ENCODE results near the gene VTI1A. TPM values are rescaled to one million over a fixed set of nuclear protein-coding genes. Genes with fewer than 3 reads are reported as not detected.

The VTI1A gene
- total RNA-seq, 2 donors from 2014 or later = 34.1 to 38.6 TPM

DNA sequence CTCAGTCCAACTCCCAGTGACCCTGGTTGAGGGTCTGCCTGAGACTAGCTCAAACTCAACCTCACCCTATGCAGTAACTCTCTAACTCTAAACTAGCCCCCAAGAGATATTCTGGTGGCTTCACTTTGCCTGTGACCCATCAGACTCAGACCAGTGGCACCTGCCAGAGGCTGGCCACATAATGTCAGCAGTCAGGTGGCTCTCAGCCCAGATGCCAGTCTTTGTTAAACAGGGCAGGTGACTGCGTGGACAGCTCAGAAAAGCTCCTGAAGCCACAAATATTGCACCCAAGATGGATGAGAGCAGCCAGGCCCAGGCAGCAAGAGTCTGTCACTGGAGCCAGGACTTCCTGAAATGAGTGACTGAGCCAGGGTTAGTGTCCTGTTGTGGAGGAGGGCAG is 373.3 kb downstream of the VTI1A start:
- Histone ChIP-seq H3K36me3 (no peaks in the 10 kb centered on the region), H3K27me3 (no peaks in the 10 kb centered on the region), H3K4me1 (no peaks in the 10 kb centered on the region), H3K27ac (no peak overlapping the region), H3K9ac (ENCODE audit: low read depth in 2 of 2, low read length in 2 of 2) (no peak overlapping the region), H3K9me3 (no peaks in the 10 kb centered on the region), H3K4me3 (no peak overlapping the region)
- no peak for DNase-seq
- intact Hi-C loops (cut with DNase I) = no loop called here
- TF ChIP-seq, protein P1, sequence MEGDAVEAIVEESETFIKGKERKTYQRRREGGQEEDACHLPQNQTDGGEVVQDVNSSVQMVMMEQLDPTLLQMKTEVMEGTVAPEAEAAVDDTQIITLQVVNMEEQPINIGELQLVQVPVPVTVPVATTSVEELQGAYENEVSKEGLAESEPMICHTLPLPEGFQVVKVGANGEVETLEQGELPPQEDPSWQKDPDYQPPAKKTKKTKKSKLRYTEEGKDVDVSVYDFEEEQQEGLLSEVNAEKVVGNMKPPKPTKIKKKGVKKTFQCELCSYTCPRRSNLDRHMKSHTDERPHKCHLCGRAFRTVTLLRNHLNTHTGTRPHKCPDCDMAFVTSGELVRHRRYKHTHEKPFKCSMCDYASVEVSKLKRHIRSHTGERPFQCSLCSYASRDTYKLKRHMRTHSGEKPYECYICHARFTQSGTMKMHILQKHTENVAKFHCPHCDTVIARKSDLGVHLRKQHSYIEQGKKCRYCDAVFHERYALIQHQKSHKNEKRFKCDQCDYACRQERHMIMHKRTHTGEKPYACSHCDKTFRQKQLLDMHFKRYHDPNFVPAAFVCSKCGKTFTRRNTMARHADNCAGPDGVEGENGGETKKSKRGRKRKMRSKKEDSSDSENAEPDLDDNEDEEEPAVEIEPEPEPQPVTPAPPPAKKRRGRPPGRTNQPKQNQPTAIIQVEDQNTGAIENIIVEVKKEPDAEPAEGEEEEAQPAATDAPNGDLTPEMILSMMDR (IDR thresholded peaks at IDR 0.05) = no peak

DNA sequence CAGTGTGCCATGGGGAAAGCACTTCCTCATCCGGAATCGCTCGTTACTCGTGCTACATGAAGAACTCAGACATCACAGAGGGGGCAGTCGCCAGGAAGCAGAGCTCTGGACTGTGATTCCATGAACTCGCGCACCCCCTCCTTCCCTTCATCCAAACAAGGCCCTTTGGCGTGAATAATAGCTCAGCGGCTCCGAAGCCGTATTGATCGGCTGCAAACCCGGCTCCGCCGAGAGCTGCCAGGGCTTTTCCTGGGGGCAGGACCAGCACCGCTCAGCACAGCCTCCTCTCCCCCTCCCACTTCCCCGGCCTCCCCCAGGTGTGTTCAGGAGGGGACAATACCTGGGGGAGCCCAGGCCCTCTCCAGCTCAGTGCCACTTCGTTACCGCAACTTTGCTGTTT is 374.0 kb downstream of the VTI1A start:
- H3K9me3 ChIP-seq = no peaks in the 10 kb centered on the region
- TF ChIP-seq, protein P1 (IDR thresholded peaks at IDR 0.05) = no peak
- no peak overlapping the region for H3K9ac ChIP-seq (ENCODE audit: low read depth in 2 of 2, low read length in 2 of 2)
- intact Hi-C loops (cut with DNase I) = no loop called here
- H3K4me1 ChIP-seq = no peaks in the 10 kb centered on the region
- H3K36me3 ChIP-seq = no peaks in the 10 kb centered on the region
- H3K4me3 ChIP-seq = no peak overlapping the region
- no peak for DNase-seq
- H3K27me3 ChIP-seq = no peaks in the 10 kb centered on the region
- H3K27ac ChIP-seq = no peak overlapping the region

DNA sequence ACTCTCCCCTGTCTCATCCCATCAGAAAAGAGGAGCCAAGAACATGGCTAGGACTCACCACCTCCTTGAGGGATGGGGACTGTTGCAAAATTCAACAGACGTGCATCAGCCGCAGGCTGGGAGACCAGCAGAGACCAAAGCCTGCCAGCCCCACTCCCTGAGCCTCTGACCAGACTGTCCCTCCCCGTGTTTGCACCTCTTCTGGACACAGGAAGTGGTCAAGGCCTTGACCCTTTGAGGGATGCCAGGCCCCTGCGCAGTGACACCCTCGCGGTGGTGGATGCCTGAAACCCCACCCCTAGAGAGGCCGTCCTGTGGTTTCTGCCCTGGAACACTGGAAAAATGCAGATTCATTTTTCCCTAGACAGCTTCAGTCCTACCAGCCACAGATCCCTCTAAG is 374.6 kb downstream of the VTI1A start:
- Histone ChIP-seq H3K9me3 (no peaks in the 10 kb centered on the region), H3K9ac (ENCODE audit: low read depth in 2 of 2, low read length in 2 of 2) (no peak overlapping the region), H3K4me1 (no peaks in the 10 kb centered on the region), H3K4me3 (no peak overlapping the region), H3K27me3 (no peaks in the 10 kb centered on the region), H3K27ac (no peak overlapping the region), H3K36me3 (no peaks in the 10 kb centered on the region)
- DNase-seq = no peak
- TF ChIP-seq, protein P1 (IDR thresholded peaks at IDR 0.05) = no peak
- intact Hi-C loops (cut with DNase I) = no loop called here

DNA sequence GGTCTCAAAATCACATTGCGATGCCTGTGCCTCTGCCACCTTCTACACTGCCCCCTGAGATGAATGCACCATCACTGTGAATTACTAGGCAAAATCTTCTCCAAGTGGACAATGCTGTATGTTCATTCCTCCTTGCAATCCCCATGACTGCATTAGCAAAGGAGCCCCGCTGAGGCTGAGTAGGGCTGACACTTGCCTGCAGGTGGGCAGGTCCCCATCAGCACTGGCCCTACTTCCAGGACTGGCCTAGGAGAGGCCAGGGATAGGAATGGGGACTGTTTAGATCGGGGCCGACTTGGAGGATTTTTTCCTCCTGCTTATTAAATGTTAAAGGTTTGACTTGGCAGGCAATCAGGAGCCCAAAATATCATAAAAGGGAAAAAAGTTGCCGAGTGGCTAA is 376.0 kb downstream of the VTI1A start:
- no peak for DNase-seq

DNA sequence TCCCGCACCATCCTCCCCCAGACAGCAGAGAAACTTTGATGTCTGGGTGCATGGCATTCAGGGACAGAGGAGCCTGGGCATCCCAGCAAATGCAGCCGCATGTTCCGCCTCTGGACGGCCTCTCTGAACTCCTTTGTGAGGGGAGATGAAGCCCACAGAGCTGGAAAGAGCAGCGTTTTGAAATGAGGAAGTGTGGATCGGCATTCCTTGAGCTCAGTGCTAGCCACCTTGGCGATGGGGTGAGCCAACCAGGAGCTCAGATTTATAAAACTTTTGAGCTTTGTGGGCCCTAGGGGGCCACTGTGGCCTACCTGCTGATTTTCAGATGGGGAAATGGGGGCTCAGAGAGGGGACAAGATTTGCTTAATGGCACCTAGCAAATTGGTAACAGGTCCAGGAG is 376.6 kb downstream of the VTI1A start:
- TF ChIP-seq, protein P1 (IDR thresholded peaks at IDR 0.05) = no peak
- no peaks in the 10 kb centered on the region for H3K27me3 ChIP-seq
- no peak for DNase-seq
- no peaks in the 10 kb centered on the region for H3K36me3 ChIP-seq
- no peak overlapping the region for H3K9ac ChIP-seq (ENCODE audit: low read depth in 2 of 2, low read length in 2 of 2)
- H3K4me1 ChIP-seq = no peaks in the 10 kb centered on the region
- intact Hi-C loops (cut with DNase I) = no loop called here
- no peak overlapping the region for H3K27ac ChIP-seq
- H3K4me3 ChIP-seq = no peak overlapping the region
- no peaks in the 10 kb centered on the region for H3K9me3 ChIP-seq

More for the DNA sequence above, 376.0 kb downstream of the VTI1A start:
- Histone ChIP-seq H3K9me3 (no peaks in the 10 kb centered on the region), H3K4me3 (no peak overlapping the region), H3K27me3 (no peaks in the 10 kb centered on the region), H3K36me3 (no peaks in the 10 kb centered on the region), H3K27ac (no peak overlapping the region), H3K4me1 (no peaks in the 10 kb centered on the region), H3K9ac (ENCODE audit: low read depth in 2 of 2, low read length in 2 of 2) (no peak overlapping the region)
- TF ChIP-seq, protein P1 (IDR thresholded peaks at IDR 0.05) = no peak
- intact Hi-C loops (cut with DNase I) = no loop called here
